Suppressor macrophage (primary cell): ENCODE measurements around the gene WDR64.

Experiments
- DNase-seq, 4 experiments: peaks; one replicate each; pipeline ENCODE4 v3.0.0-alpha.2; 2020 to 2022

The WDR64 gene

DNA sequence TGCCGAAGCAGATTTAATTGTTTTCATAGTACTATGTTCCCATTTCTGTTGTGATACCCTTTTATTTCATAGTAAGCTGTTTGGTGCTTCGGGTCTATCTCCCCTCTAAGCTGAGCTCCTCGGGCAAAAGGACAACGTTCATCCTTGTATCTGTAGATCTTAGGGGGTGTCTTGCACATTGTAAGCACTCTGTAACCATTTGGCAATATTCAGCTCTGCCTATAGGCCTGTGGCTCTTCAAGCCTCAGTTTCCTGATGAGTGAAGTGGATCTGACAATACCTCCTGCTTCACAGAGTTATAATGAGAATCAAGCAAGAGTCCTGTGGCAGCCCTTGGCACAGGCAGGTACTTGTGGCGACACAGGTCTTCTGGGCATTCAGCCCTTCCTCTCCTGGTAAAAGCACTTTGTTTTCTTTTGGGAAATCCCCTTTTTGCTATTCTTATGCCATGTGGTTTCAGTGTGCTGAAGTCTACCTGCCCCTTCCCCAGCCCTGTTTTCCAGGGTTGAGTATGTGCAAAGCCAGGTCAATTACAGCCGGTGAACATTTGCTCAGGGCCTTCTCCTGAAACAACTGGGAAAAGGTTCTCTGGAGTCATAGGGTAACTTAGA is 187.4 kb downstream of the WDR64 start:
- DNase-seq, result no peak

DNA sequence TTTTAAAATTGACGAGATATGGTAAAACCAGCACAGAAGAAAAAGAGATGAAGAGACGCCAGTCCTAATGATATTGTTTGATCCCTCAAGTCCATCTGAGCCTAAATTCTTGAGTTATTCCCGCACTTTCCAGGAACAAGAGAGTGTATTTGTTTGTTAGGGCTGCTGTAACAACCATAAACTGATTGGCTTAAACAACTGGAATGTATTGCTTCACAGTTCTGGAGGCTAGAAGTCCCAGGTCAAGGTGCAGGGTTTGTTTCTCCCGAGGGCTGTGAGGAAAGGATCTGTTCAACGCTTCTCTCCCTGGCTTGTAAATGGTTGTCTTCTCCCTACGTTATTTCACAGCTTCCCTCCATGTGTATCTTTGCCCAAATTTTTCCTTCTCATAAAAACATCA is 188.1 kb downstream of the WDR64 start:
- no peak for DNase-seq

DNA sequence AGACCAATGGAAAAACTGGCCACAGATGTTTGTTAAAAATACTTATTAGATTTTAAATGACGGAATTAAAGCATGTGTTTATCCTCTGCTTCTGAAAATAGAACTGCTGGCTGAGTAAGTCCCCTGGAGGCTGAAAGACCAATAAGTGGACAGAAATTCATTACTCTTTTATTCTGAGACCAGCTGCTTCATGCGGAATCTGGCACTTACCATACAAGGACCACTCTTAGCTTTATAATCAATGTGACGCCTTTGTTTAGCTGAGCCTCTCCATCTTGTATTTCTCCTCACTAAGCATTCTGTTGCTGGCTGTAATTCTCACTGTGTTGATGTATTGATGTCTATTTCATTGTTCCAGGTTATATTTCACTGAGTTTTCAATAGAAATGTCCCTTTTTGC is 189.6 kb downstream of the WDR64 start:
- DNase-seq, result no peak

DNA sequence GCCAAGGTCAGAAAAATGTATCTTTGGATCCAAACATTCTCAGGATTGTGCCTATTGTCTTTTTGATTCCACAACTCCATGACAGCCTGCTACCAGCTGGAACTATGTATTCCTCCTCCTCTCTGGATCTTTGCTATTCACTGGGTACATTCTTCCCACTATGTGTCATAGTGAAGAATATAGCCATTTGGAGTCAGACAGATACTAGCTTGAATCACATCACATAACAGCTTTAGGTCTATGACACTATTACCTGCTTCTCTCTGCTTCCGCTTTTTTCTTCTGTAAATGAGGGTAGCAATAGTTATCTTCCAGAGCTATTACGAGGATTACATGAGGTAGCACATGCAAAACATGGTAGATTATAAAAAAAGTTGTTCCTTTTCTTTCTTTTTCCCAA is 190.5 kb downstream of the WDR64 start:
- no peak for DNase-seq

DNA sequence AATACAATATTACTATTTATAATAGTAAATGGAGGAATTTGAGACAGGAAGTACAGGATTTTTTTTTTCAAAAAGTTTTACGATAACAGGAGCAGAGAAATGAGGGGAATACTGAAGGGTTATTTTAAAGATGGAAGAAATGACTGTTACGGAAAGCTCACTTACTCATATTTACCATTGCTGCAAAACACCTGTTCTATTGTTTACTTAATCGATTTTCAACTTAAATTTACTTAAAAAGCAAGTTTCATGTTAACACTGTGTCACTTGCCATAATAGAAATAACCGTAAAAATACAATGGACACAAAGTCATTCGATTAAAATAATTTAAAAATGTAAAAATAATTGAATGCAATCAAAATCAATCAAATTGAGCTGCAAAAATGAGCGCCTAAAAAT is 192.5 kb downstream of the WDR64 start:
- DNase-seq, result no peak

DNA sequence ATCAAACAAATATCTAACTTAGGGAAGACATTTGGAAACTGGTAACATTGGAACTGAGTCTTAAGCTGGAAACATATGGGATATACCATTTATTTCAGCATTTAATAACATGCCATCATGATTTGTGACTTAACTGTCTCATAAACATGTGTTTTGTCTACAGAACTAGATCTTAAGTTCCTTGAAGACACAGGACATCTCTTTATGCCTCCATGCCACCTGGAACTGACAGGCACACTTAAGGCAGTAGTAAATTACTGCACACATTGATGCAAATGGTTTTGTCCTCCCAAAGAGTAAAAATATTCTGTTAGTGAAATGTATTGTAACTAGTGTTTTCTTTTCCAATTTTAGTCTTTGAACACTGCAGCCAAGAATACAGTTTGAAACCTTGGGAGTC is 194.3 kb downstream of the WDR64 start:
- no peak for DNase-seq

DNA sequence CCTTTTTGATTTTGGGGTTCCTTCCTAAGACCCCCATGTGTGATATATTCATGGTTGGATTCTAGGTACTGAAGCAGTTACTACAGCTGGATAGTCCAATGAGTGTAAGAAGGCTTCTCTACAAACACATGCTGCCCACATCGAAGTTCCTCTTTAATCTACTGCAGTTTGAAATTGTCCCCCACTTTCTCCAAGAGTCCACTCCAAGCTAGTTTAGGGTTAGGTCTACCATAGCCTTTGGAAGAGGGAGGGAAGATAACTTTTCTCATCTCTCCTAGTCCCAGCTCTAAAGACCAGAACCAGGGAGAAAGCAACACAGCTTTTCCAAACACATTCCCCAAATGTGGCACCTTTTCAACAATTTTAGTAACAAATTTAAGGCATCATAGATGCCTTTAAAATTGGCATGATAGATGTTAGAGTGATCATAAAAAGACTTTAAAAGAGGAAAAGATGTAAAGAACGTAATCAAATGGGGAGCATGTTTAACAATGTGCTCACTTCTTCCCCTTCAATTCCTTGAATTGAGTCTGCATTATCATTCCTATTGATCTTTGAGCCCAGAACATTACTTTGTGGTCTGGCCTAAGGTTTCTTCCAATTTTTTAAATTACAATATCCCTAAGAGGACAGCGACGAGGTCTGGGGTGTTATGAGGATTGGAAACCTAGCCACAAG is 194.9 kb downstream of the WDR64 start:
- DNase-seq, result no peak

DNA sequence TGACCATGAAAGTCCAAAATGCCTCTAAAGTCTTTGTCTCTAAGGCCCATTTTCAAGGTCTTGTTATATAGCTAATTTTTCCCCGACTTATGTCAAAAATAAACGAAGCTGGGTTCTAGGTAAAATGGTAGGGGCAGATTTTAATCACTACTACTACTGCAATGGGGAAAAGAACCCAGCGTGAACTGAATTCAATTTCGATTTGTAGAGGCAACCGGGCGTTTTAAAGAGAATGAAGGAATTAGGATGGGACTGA is 195.4 kb downstream of the WDR64 start:
- DNase-seq, result no peak

DNA sequence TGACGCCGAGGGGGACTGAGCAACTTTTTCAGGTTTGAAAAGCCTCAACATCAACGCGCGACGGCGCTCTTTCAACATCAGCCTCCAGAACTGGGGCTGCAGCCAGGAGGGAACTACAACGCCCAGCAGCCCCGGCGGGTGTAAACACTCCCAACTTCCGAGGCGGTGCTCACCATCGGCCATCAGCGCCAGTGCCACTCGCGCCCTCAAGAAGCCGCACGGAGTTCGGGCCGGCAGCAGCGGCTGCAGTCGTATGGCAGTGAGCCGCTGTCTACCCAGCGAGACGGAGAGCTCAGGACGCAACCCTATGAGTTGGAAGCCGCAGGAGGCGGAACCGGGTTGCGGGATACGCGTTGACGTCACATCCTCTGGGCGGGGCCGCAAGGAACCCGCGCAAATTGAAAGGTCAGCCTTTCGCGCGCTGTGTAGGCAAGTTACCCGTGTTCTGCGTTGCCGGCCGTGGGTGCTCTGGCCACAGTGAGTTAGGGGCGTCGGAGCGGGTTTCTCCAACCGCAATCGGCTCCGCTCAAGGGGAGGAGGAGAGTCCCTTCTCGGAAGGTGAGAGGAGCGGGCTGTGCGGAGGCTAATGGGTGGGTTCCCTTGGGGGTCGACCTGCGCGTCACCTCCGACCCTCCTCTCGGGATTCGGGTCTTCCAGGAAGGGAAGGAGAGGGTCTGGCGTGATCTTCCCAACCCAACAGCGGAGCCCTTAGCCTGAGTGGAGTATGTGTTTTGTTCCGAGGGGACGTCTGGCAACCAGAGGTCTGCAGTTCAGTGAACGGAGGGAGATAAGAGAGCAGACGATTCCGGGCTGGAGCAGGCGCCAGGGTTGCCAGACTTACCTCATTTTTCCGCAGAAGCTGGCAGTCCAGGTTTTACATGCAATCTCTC is 196.0 kb downstream of the WDR64 start, which contains the start of gene EXO1:
Gene EXO1 (plus strand): TSS at position 409 of the 890 bp plus-strand sequence. CDS start 2,222 bp downstream, outside the sequence.
- peak; percentile 92 to 95 (median 94) for DNase-seq

DNA sequence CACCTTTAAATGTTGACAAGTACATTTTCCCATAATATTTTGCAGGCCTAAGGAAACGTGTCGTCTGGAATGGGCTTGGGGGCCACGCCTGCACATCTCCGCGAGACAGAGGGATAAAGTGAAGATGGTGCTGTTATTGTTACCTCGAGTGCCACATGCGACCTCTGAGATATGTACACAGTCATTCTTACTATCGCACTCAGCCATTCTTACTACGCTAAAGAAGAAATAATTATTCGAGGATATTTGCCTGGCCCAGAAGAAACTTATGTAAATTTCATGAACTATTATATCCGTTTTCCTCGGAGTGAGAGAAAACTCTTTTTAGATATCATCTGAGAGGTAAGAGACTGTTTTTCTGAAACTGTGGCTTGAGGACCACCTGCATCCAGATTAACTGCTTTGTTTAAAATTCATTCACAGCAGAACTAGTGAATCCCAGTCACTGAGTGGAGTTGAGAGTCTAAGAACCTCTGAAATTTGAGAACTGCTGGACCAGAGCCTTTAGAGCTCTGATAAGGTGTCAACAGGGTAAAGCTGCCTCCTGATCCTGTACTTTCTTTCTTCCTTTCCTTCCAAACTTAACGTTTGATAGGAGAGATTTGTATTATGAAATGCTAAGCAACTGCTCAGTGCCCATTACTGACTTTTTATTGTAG is 196.7 kb downstream of the WDR64 start:
- no peak for DNase-seq

DNA sequence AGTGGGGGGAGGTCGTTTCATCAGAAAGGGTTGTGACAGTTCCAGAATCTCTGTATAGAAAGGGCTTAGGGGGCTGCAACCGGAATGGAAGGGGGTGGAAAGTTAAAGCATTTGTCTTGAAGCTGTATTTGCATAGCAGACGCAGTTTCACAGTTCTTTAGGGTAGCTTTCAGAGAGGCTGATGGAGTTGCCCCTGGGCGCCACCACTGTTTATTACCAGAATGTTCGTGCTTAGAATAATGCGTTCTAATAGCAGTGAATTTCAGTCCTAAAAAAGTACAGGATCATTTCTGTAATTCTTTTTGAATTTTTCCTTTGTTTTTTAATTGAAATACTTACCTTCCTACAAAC is 197.2 kb downstream of the WDR64 start:
- no peak for DNase-seq
